IMR-90 (cell line): Measurements from ENCODE around the gene RHOC. TPM values are rescaled to one million over a fixed set of nuclear protein-coding genes. Genes with fewer than 3 reads are reported as not detected.

ENCODE experiments used
- ATAC-seq: fragments of 200-7000 bp; cut with Tn5 transposase; 2 replicates; pipeline ENCODE4 v1.9.1; 2020; ENCODE audit warnings: low read depth, mild to moderate bottlenecking, moderate library complexity
- BruUV-seq: library from RNA; stranded (reverse); fragments of 400-500 nt; replicated peaks from 2 replicates; lab custom pipeline; 2021; lab: Mats Ljungman, UMichigan
- CTCF ChIA-PET: fragments of 300-600 bp; formaldehyde crosslinking; extraction: SDS; loops from one replicate; lab custom pipeline; 2021; ENCODE audit warnings: antibody characterized with exemption; lab: Yijun Ruan, JAX
- POLR2A ChIA-PET: fragments of 300-600 bp; sonication (Branson Sonifier 250); formaldehyde crosslinking; loops from one replicate; lab custom pipeline; 2022; ENCODE audit warnings: antibody characterized with exemption; ENCODE audit not compliant: unreplicated experiment; lab: Charles Lee
- DNase-seq: peaks from one replicate; pipeline ENCODE4 v3.0.0; 2013
- H2AFZ ChIP-seq: replicated peaks from 2 replicates; pipeline ENCODE3; 2013; ENCODE audit warnings: low read length, mild to moderate bottlenecking; ENCODE audit not compliant: poor library complexity
- H2AK5ac ChIP-seq: 2 replicates; pipeline ENCODE4 v1.6.1; 2013; ENCODE audit warnings: low read depth, low read length, inconsistent platforms
- H2AK9ac ChIP-seq: replicated peaks from 2 replicates; pipeline ENCODE3; 2013; ENCODE audit warnings: mild to moderate bottlenecking, low read depth, low read length, moderate library complexity; ENCODE audit not compliant: poor library complexity
- H2BK120ac ChIP-seq: 2 replicates; pipeline ENCODE4 v1.6.1; 2013; ENCODE audit warnings: low read depth, low read length, inconsistent platforms
- H2BK15ac ChIP-seq: 3 replicates; pipeline ENCODE4 v1.6.1; 2013; ENCODE audit warnings: low read depth, low read length, inconsistent platforms
- H2BK20ac ChIP-seq: 2 replicates; pipeline ENCODE4 v1.6.1; 2013; ENCODE audit warnings: low read depth, mild to moderate bottlenecking, inconsistent platforms, low read length, moderate library complexity
- H2BK5ac ChIP-seq: 2 replicates; pipeline ENCODE4 v1.6.1; 2013; ENCODE audit warnings: mild to moderate bottlenecking, low read depth, low read length, inconsistent platforms; ENCODE audit not compliant: poor library complexity, severe bottlenecking
- H3K14ac ChIP-seq: replicated peaks from 2 replicates; pipeline ENCODE4 v1.6.1; 2013; ENCODE audit warnings: low read depth, low read length, inconsistent platforms
- H3K18ac ChIP-seq: 2 replicates; pipeline ENCODE4 v1.6.1; 2013; ENCODE audit warnings: low read depth, low read length, control low read depth
- H3K23ac ChIP-seq: 2 replicates; pipeline ENCODE4 v1.6.1; 2013; ENCODE audit warnings: low read depth, low read length, inconsistent platforms
- H3K27ac ChIP-seq: 2 replicates; pipeline ENCODE4 v1.5.1; 2013; ENCODE audit warnings: mild to moderate bottlenecking, control low read depth, low read length; ENCODE audit not compliant: insufficient read depth
- H3K27me3 ChIP-seq: 2 replicates; pipeline ENCODE4 v1.6.1; 2013; ENCODE audit warnings: low read length; ENCODE audit not compliant: control insufficient read depth, insufficient read depth
- H3K36me3 ChIP-seq: 2 replicates; pipeline ENCODE4 v1.6.1; 2013; ENCODE audit warnings: low read length, mixed read lengths; ENCODE audit not compliant: control insufficient read depth, insufficient read depth
- H3K4ac ChIP-seq: 2 replicates; pipeline ENCODE4 v1.6.1; 2013; ENCODE audit warnings: low read depth, low read length, inconsistent platforms
- H3K4me1 ChIP-seq: 2 replicates; pipeline ENCODE4 v1.6.1; 2013; ENCODE audit warnings: low read length, mixed read lengths; ENCODE audit not compliant: control insufficient read depth, insufficient read depth
- H3K4me2 ChIP-seq: 2 replicates; pipeline ENCODE4 v1.6.1; 2013; ENCODE audit warnings: low read depth, mild to moderate bottlenecking, control low read depth, low read length, moderate library complexity
- H3K4me3 ChIP-seq: 2 replicates; pipeline ENCODE4 v1.5.1; 2013; ENCODE audit warnings: low read depth, mild to moderate bottlenecking, control low read depth, low read length, moderate library complexity; ENCODE audit not compliant: insufficient read depth
- H3K56ac ChIP-seq: 2 replicates; pipeline ENCODE4 v1.6.1; 2013; ENCODE audit warnings: low read length, inconsistent platforms; ENCODE audit not compliant: insufficient read depth; ENCODE audit errors: extremely low read depth
- H3K79me1 ChIP-seq, 2 experiments: 2 replicates each; pipeline ENCODE4 v1.6.1; 2013; ENCODE audit warnings: low read length in 2 of 2, inconsistent platforms in 1 of 2, low read depth in 1 of 2
- H3K9ac ChIP-seq: 2 replicates; pipeline ENCODE4 v1.6.1; 2013; ENCODE audit warnings: low read depth, low read length, control low read depth
- H3K9me1 ChIP-seq: 2 replicates; pipeline ENCODE4 v1.6.1; 2013; ENCODE audit warnings: low read length, inconsistent platforms; ENCODE audit not compliant: insufficient read depth
- H3K9me3 ChIP-seq: 2 replicates; pipeline ENCODE4 v1.6.1; 2013; ENCODE audit warnings: low read length; ENCODE audit not compliant: control insufficient read depth, insufficient read depth
- H4K20me1 ChIP-seq: 2 replicates; pipeline ENCODE4 v1.6.1; 2013; ENCODE audit warnings: low read length, inconsistent platforms; ENCODE audit not compliant: insufficient read depth
- H4K5ac ChIP-seq: 2 replicates; pipeline ENCODE4 v1.6.1; 2013; ENCODE audit warnings: mild to moderate bottlenecking, low read depth, low read length, control low read depth
- H4K8ac ChIP-seq, 2 experiments: 2 replicates each; pipeline ENCODE4 v1.6.1; 2013; ENCODE audit warnings: low read depth in 2 of 2, low read length in 2 of 2, control low read depth in 1 of 2, inconsistent platforms in 1 of 2
- H4K91ac ChIP-seq: 2 replicates; pipeline ENCODE4 v1.6.1; 2013; ENCODE audit warnings: low read depth, low read length, inconsistent platforms; ENCODE audit not compliant: insufficient read depth
- BHLHE40 ChIP-seq: fragments of 150-350 bp; IDR thresholded peaks from 2 replicates; pipeline ENCODE4 v1.6.1; 2016; ENCODE audit warnings: mild to moderate bottlenecking, low read depth, low read length
- CEBPB ChIP-seq: IDR thresholded peaks from 2 replicates; pipeline ENCODE4 v1.6.1; 2012; ENCODE audit warnings: low read depth, low read length, improper control_type of control experiment
- CHD1 ChIP-seq: IDR thresholded peaks from 2 replicates; pipeline ENCODE4 v1.6.1; 2012; ENCODE audit warnings: low read depth, low read length, improper control_type of control experiment
- FOS ChIP-seq: fragments of 150-350 bp; IDR thresholded peaks from 2 replicates; pipeline ENCODE4 v1.6.1; 2016; ENCODE audit warnings: low read depth, low read length
- MAFK ChIP-seq: IDR thresholded peaks from 2 replicates; pipeline ENCODE4 v1.6.1; 2012; ENCODE audit warnings: low read depth, low read length, improper control_type of control experiment
- MAZ ChIP-seq: IDR thresholded peaks from 2 replicates; pipeline ENCODE4 v1.6.1; 2012; ENCODE audit warnings: low read depth, mild to moderate bottlenecking, low read length, improper control_type of control experiment, moderate library complexity, borderline replicate concordance
- MXI1 ChIP-seq: IDR thresholded peaks from 2 replicates; pipeline ENCODE4 v1.6.1; 2012; ENCODE audit warnings: low read depth, mild to moderate bottlenecking, low read length, moderate library complexity, borderline replicate concordance
- NFE2L2 ChIP-seq: fragments of 150-350 bp; IDR thresholded peaks from 2 replicates; pipeline ENCODE4 v1.6.1; 2016; ENCODE audit warnings: low read depth, mild to moderate bottlenecking, low read length
- POLR2A ChIP-seq: IDR thresholded peaks from 2 replicates; pipeline ENCODE4 v1.6.1; 2012; ENCODE audit warnings: mild to moderate bottlenecking, low read depth, low read length
- RAD21 ChIP-seq: IDR thresholded peaks from 2 replicates; pipeline ENCODE4 v1.6.1; 2012; ENCODE audit warnings: low read length, improper control_type of control experiment
- RCOR1 ChIP-seq: IDR thresholded peaks from 2 replicates; pipeline ENCODE4 v1.6.1; 2012; ENCODE audit warnings: mild to moderate bottlenecking, low read length, improper control_type of control experiment; ENCODE audit not compliant: insufficient replicate concordance
- RFX5 ChIP-seq: IDR thresholded peaks from 2 replicates; pipeline ENCODE4 v1.8.0; 2012; ENCODE audit warnings: low read depth, mild to moderate bottlenecking, low read length, moderate library complexity
- SMC3 ChIP-seq: fragments of 150-350 bp; IDR thresholded peaks from 2 replicates; pipeline ENCODE4 v1.6.1; 2016; ENCODE audit warnings: low read depth, mild to moderate bottlenecking, antibody characterized with exemption, low read length, moderate library complexity
- USF2 ChIP-seq: fragments of 150-350 bp; IDR thresholded peaks from 2 replicates; pipeline ENCODE4 v1.6.1; 2017; ENCODE audit warnings: mild to moderate bottlenecking, antibody characterized with exemption, low read length, low read depth
- WGBS, 2 experiments: methylation state at CpG; one replicate each; pipeline versions ENCODE4 v1.1.5 to v1.1.7; 2013; ENCODE audit warnings: missing lambda C conversion rate in 2 of 2; ENCODE audit not compliant: insufficient read length in 1 of 2; ENCODE audit errors: extremely low coverage in 2 of 2; 5-methylcytosine and 5-hydroxymethylcytosine counted together
- dilution Hi-C: fragments of 300-500 bp; cut with HindIII; formaldehyde crosslinking; loops from one replicate; pipeline ENCODE4 v1.14.3; 2018; ENCODE audit warnings: low sequenced_read_pairs; ENCODE audit not compliant: unreplicated experiment
- in situ Hi-C: fragments of 300-500 bp; cut with MboI; formaldehyde crosslinking; loops from 3 replicates; pipeline ENCODE4 v1.14.3; 2019; ENCODE audit warnings: low sequenced_read_pairs, inconsistent platforms, mixed read lengths
- intact Hi-C: fragments of 100-400 bp; cut with micrococcal nuclease; formaldehyde crosslinking; loops from 2 replicates; pipeline ENCODE4 v1.10.0; 2022
- polyA plus RNA-seq, 3 experiments: library from polyadenylated mRNA; depleted of rRNA; stranded (reverse); fragments of >200 nt; gene quantifications; 2 replicates each; pipeline ENCODE4 v1.2.3, GENCODE V29; 2012; ENCODE audit warnings: low replicate concordance in 1 of 3
- total RNA-seq: library from RNA; depleted of rRNA; stranded (reverse); fragments of >200 nt; gene quantifications from 2 replicates; pipeline ENCODE4 v1.2.3, GENCODE V29; 2012
- TF ChIP-seq, protein P1 (sequence below): fragments of 150-350 bp; IDR thresholded peaks from 2 replicates; pipeline ENCODE4 v1.6.1; 2016; ENCODE audit warnings: low read depth, mild to moderate bottlenecking, low read length, moderate library complexity, borderline replicate concordance
- TF ChIP-seq, protein P2 (sequence below): conservative IDR thresholded peaks from 2 replicates; pipeline ENCODE4 v1.5.1; 2012; ENCODE audit warnings: mild to moderate bottlenecking, low read depth, low read length, improper control_type of control experiment

The RHOC gene
- total and polyA plus RNA-seq, 2 of the 4 experiments (the other 2 are of a cell fraction), result 764 to 839 TPM

GRCh38 chr1:112693821-112694220 is 13.1 kb downstream of the RHOC start:
- Histone ChIP-seq H4K5ac (no peak overlapping the region), H3K4me1 (no peaks in the 10 kb centered on the region), H3K9me3 (no peaks in the 10 kb centered on the region), H4K20me1 (no peaks in the 10 kb centered on the region), H3K79me1 (peaks cover 8 to 23% of the 10 kb centered on the region in 2 experiments), H2AK9ac (no peak overlapping the region), H3K4me3 (no peak overlapping the region), H3K4ac (no peak overlapping the region), H2BK15ac (no peak overlapping the region), H3K36me3 (peaks cover 72% of the 10 kb centered on the region), H3K56ac (no peak overlapping the region), H3K18ac (no peak overlapping the region), H2BK5ac (no peak overlapping the region), H3K9ac (no peak overlapping the region), H3K27ac (no peak overlapping the region), H2BK20ac (no peak overlapping the region), H2BK120ac (no peak overlapping the region), H3K27me3 (no peaks in the 10 kb centered on the region), H3K14ac (no peak overlapping the region), H4K91ac (no peak overlapping the region), H2AK5ac (no peak overlapping the region), H3K9me1 (peaks cover 4% of the 10 kb centered on the region; the same call in 1 of the 2 replicates), H2AFZ (no peak overlapping the region), H3K23ac (no peak overlapping the region), H3K4me2 (no peak overlapping the region), H4K8ac (no peak overlapping the region)
- dilution Hi-C loops (no loop called here), in situ Hi-C loops (no loop called here), intact Hi-C loops (no loop called here)
- ChIA-PET CTCF (no interaction called here), POLR2A (no interaction called here)
- no peak for ATAC-seq
- DNase-seq, result no peak
- no peak for TF ChIP-seq MAZ
- TF ChIP-seq SMC3, result no peak
- TF ChIP-seq, protein P1, sequence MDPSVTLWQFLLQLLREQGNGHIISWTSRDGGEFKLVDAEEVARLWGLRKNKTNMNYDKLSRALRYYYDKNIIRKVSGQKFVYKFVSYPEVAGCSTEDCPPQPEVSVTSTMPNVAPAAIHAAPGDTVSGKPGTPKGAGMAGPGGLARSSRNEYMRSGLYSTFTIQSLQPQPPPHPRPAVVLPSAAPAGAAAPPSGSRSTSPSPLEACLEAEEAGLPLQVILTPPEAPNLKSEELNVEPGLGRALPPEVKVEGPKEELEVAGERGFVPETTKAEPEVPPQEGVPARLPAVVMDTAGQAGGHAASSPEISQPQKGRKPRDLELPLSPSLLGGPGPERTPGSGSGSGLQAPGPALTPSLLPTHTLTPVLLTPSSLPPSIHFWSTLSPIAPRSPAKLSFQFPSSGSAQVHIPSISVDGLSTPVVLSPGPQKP, result no peak
- no peak for TF ChIP-seq BHLHE40
- TF ChIP-seq USF2, result no peak
- no peak for TF ChIP-seq POLR2A
- TF ChIP-seq RCOR1, result no peak
- no peak for TF ChIP-seq FOS
- no peak for TF ChIP-seq CHD1
- TF ChIP-seq, protein P2, sequence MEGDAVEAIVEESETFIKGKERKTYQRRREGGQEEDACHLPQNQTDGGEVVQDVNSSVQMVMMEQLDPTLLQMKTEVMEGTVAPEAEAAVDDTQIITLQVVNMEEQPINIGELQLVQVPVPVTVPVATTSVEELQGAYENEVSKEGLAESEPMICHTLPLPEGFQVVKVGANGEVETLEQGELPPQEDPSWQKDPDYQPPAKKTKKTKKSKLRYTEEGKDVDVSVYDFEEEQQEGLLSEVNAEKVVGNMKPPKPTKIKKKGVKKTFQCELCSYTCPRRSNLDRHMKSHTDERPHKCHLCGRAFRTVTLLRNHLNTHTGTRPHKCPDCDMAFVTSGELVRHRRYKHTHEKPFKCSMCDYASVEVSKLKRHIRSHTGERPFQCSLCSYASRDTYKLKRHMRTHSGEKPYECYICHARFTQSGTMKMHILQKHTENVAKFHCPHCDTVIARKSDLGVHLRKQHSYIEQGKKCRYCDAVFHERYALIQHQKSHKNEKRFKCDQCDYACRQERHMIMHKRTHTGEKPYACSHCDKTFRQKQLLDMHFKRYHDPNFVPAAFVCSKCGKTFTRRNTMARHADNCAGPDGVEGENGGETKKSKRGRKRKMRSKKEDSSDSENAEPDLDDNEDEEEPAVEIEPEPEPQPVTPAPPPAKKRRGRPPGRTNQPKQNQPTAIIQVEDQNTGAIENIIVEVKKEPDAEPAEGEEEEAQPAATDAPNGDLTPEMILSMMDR, result no peak
- TF ChIP-seq NFE2L2, result no peak
- no peak for TF ChIP-seq MXI1
- no peak for TF ChIP-seq CEBPB
- no peak for TF ChIP-seq RAD21
- no peak for TF ChIP-seq RFX5
- TF ChIP-seq MAFK, result no peak
- BruUV-seq, result TSS peak; percentile 17
- WGBS, 2 experiments, result 60% methylated on average over 1 of the region's 6 CpGs; no CpG with 5 or more reads in 1 of the 2 experiments
